SU-DHL-6 (cell line): ENCODE measurements around the gene FBXO46.

Experiments used
- H2AFZ ChIP-seq: fragments of 200-600 bp; sonication (generic); 2 replicates; pipeline ENCODE4 v1.6.1; 2014; ENCODE audit warnings: low read depth, mild to moderate bottlenecking, moderate library complexity, mixed read lengths, antibody characterized with exemption, low read length; ENCODE audit not compliant: severe bottlenecking
- H3F3A ChIP-seq: fragments of 200-600 bp; shearing (Covaris generic); 2 replicates; pipeline ENCODE4 v1.6.0; 2016; ENCODE audit warnings: antibody characterized with exemption, mild to moderate bottlenecking; ENCODE audit not compliant: insufficient read depth
- H3K27ac ChIP-seq: fragments of 200-600 bp; sonication (generic); 2 replicates; pipeline ENCODE4 v1.5.1; 2016; ENCODE audit warnings: low read depth, mild to moderate bottlenecking, low read length, moderate library complexity, mixed read lengths
- H3K27me3 ChIP-seq: fragments of 200-600 bp; sonication (generic), shearing (Covaris generic); 2 replicates; pipeline ENCODE4 v1.6.0; 2014; ENCODE audit warnings: mild to moderate bottlenecking, low read length
- H3K36me3 ChIP-seq: fragments of 200-600 bp; sonication (generic); 2 replicates; pipeline ENCODE4 v1.6.1; 2014; ENCODE audit warnings: mild to moderate bottlenecking, low read length, mixed read lengths
- H3K4me2 ChIP-seq: fragments of 300-600, 200-600 bp; shearing (Covaris generic), sonication (generic); 2 replicates; pipeline ENCODE4 v1.6.0; 2014; ENCODE audit warnings: low read length, low read depth, mild to moderate bottlenecking; ENCODE audit not compliant: poor library complexity, severe bottlenecking
- H3K4me3 ChIP-seq: fragments of 200-600 bp; sonication (generic); 2 replicates; pipeline ENCODE4 v1.5.1; 2014; ENCODE audit warnings: antibody characterized with exemption, low read length, mild to moderate bottlenecking, mixed read lengths; ENCODE audit not compliant: insufficient read depth, poor library complexity, severe bottlenecking
- H3K79me2 ChIP-seq: fragments of 200-600 bp; sonication (generic); 2 replicates; pipeline ENCODE4 v1.6.1; 2014; ENCODE audit warnings: mild to moderate bottlenecking, low read length, moderate library complexity; ENCODE audit not compliant: insufficient read depth
- H3K9ac ChIP-seq: fragments of 200-600 bp; sonication (generic); 2 replicates; pipeline ENCODE4 v1.7.0; 2014; ENCODE audit warnings: mild to moderate bottlenecking, low read length
- H3K9me2 ChIP-seq: fragments of 200-600 bp; sonication (generic); replicated peaks from 2 replicates; pipeline ENCODE4 v1.6.1; 2014; ENCODE audit warnings: low read length; ENCODE audit not compliant: insufficient read depth
- H3K9me3 ChIP-seq: fragments of 200-600 bp; sonication (generic); 2 replicates; pipeline ENCODE4 v1.6.1; 2014; ENCODE audit warnings: low read length, mixed read lengths; ENCODE audit not compliant: insufficient read depth
- H4K20me1 ChIP-seq: fragments of 200-600 bp; sonication (generic); 2 replicates; pipeline ENCODE4 v1.6.1; 2014; ENCODE audit warnings: low read depth, mild to moderate bottlenecking, antibody characterized with exemption, low read length, moderate library complexity, mixed read lengths
- EZH2phosphoT487 ChIP-seq: fragments of 200-600 bp; sonication (generic), shearing (Covaris generic); conservative IDR thresholded peaks from 2 replicates; pipeline ENCODE4 v1.6.1; 2018; ENCODE audit warnings: mild to moderate bottlenecking, antibody characterized with exemption, low read length, moderate library complexity, mixed read lengths
- TF ChIP-seq, protein P1 (sequence below): fragments of 200-600 bp; sonication (generic); IDR thresholded peaks from one replicate; pipeline ENCODE4 v1.5.1; 2017; ENCODE audit warnings: antibody characterized with exemption, mild to moderate bottlenecking, low read length, moderate library complexity; ENCODE audit not compliant: insufficient read depth, poor library complexity, severe bottlenecking

Gene FBXO46

DNA sequence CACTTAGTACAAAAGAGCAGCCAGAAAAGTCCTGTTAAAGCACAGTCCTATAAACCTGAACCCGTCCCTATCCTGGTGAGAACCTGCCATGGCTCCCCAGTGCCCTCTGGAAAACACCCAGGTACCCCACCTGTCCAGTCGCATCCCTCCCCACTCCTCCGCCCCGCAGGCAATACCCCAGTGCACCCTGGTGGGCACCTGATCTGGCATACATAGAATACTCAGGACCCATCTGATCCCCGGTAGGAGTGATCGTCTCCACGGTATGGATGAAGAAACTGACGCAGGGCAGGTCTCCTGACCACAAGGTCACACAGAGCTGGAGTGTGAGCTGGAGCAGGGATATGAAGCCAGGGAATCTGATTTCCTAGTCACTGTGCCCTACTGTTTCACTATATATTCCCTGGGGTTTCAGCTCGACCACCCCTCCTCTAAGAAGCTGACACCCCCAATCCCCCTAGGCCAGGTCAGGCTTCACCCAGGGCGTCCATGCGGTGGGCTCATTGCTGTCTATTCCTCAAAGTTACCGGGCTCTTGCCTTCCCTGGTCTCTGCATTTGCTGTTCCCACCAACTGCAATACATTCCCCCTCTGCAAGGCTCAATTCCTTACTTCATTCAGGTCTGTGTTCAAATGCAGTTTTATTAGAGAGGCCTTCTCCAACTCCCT lies 12.6 kb downstream of the FBXO46 start:
- Histone ChIP-seq H3K4me3 (peak overlapping the region; percentile 53), H3K9me2 (no peaks in the 10 kb centered on the region), H3K79me2 (peaks cover 45% of the 10 kb centered on the region), H3K27ac (peak overlapping the region; percentile 79), H3K9me3 (no peaks in the 10 kb centered on the region), H3K4me2 (peak overlapping the region; percentile 70), H4K20me1 (no peaks in the 10 kb centered on the region), H3K36me3 (no peaks in the 10 kb centered on the region), H2AFZ (no peak overlapping the region), H3K27me3 (no peaks in the 10 kb centered on the region), H3K9ac (peak overlapping the region; percentile 89), H3F3A (peaks cover 11% of the 10 kb centered on the region)
- TF ChIP-seq, protein P1, sequence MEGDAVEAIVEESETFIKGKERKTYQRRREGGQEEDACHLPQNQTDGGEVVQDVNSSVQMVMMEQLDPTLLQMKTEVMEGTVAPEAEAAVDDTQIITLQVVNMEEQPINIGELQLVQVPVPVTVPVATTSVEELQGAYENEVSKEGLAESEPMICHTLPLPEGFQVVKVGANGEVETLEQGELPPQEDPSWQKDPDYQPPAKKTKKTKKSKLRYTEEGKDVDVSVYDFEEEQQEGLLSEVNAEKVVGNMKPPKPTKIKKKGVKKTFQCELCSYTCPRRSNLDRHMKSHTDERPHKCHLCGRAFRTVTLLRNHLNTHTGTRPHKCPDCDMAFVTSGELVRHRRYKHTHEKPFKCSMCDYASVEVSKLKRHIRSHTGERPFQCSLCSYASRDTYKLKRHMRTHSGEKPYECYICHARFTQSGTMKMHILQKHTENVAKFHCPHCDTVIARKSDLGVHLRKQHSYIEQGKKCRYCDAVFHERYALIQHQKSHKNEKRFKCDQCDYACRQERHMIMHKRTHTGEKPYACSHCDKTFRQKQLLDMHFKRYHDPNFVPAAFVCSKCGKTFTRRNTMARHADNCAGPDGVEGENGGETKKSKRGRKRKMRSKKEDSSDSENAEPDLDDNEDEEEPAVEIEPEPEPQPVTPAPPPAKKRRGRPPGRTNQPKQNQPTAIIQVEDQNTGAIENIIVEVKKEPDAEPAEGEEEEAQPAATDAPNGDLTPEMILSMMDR: no peak
- no peak for TF ChIP-seq EZH2phosphoT487

DNA sequence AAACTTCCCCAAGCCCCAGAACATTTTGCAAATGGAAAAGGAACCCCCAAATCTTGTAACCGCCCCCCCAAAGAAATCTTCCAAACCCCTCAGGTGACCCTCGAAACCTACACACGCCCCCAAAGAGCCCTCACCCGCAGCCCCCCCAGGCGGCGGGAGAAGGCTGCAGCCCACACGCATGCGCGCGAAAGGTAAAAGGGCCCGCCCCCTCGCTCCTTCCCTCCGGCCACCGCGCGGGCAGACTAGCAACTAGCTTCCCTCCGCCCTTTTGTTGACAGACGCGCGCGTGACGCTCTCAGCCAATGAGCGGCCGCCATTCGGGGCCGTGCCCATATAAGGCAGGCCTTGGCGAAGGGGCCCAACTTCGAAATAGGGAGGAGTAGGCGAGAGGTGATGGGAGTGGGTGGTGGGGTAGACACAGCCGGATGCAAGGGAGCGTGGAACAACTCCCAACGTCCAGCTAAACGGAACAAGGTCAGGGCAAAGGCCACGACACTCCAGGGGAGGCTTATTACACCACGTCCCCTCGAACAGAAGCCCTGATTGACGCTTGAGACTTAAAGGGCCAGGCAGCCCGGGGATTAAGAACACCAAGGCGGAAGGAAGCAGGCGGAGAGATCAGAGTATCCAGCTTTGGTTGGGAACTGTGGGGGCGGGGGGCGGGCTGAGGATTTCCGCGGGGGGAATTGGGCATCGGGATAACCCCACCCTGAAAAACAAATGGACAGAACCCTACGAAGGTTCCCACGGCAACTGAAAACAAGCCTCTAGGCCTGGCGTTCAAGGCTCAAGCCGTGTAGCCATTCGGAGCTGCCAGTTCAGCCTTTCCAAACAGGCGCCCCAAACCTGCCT lies 13.3 kb downstream of the FBXO46 start:
- no peak for TF ChIP-seq EZH2phosphoT487
- TF ChIP-seq, protein P1: peak; percentile 12
- H2AFZ ChIP-seq: peak overlapping the region; percentile 38
- peaks cover 45% of the 10 kb centered on the region for H3K79me2 ChIP-seq

DNA sequence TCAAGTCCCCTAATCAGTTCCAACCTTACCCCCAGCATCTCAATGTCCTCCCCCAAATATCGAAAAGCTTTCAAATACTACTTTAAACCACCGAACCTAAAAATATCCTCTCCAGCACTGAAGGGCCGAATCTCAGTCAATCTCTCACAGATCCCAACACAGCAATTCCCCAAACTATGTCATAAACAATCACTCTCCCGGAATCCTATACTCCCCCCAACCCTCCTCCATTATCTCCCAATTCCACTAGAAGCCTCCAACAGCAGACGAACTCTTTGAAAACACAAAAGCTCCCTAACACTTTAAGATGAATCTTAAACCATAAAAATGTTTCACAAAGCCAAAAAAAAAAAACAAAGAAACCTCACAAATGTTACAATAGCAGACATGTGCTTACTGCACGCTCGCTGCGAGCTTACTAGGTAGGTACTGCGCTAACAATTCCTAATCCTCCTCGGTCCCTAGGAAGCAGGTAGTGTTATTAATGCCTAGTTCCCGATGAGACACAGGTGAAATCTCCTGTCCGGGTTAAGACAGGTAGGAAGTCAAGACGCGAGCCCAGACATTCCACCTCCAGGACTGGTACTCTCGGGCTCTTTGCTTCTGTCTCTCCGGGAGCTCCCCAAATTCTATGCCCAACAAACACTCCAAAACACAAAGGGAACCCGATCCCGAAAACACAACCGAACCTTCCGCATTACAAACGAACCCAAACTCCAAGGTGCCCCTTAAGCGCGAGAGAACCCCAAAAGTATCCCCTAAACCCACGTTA lies 14.2 kb downstream of the FBXO46 start:
- Histone ChIP-seq H4K20me1 (no peaks in the 10 kb centered on the region), H3K4me3 (peak overlapping the region; percentile 80), H3K9me2 (no peaks in the 10 kb centered on the region), H3K4me2 (peak overlapping the region; percentile 95), H3K36me3 (no peaks in the 10 kb centered on the region), H3K9me3 (no peaks in the 10 kb centered on the region), H3K27me3 (no peaks in the 10 kb centered on the region), H3K79me2 (peaks cover 51% of the 10 kb centered on the region), H3K27ac (peak overlapping the region; percentile 73), H2AFZ (peak overlapping the region; percentile 38), H3K9ac (peak overlapping the region; percentile 89), H3F3A (peaks cover 11% of the 10 kb centered on the region)
- no peak for TF ChIP-seq EZH2phosphoT487
- TF ChIP-seq, protein P1: no peak

More for the DNA sequence above, 13.3 kb downstream of the FBXO46 start:
- Histone ChIP-seq H4K20me1 (no peaks in the 10 kb centered on the region), H3K9me3 (no peaks in the 10 kb centered on the region), H3F3A (peaks cover 11% of the 10 kb centered on the region), H3K36me3 (no peaks in the 10 kb centered on the region), H3K4me2 (peak overlapping the region; percentile 95), H3K9ac (peak overlapping the region; percentile 89), H3K9me2 (no peaks in the 10 kb centered on the region), H3K27me3 (no peaks in the 10 kb centered on the region), H3K27ac (peak overlapping the region; percentile 79), H3K4me3 (peak overlapping the region; percentile 80)
